Measurements from ENCODE around the gene HCFC1. TPM values are rescaled to one million over a fixed set of nuclear protein-coding genes. Genes with fewer than 3 reads are reported as not detected.

The HCFC1 gene
- total and polyA plus RNA-seq, 2 of the 8 experiments (the other 6 are each of a cell fraction or from before 2014, with no cell fraction given) = 24.9 to 117 TPM

- Histone ChIP-seq H3K14ac (ENCODE audit: insufficient read length) (no peak within 1 kb of the TSS), H3K79me1 (ENCODE audit: low read depth, low read length) (peaks cover 2% of the 10 kb centered on the region; the same call in 1 of the 2 replicates), H2BK15ac (ENCODE audit: low read length) (no peak within 1 kb of the TSS), H2BK20ac (ENCODE audit: low read length) (no peak within 1 kb of the TSS), H2BK5ac (ENCODE audit: low read depth, low read length) (peak within 1 kb of the TSS; percentile 99), H2AFZ (ENCODE audit: low read length) (no peak within 1 kb of the TSS), H2AK5ac (ENCODE audit: low read depth, low read length) (peak within 1 kb of the TSS; percentile 90; the same call in 1 of the 2 replicates), H3K9ac (replicated peaks in 1 of 4; ENCODE audit: extremely low read depth in 1 of 4, low read depth in 3 of 4, low read length in 3 of 4) (peak within 1 kb of the TSS; percentile 95 to 100 (median 99)), H3K36me3 (ENCODE audit: control insufficient read depth in 2 of 4, insufficient read depth in 4 of 4, low read length in 3 of 4) (no peaks in the 10 kb centered on the region), H3K4ac (replicated peaks; ENCODE audit: insufficient read length, low read depth, low read length) (peak within 1 kb of the TSS; percentile 98), H4K8ac (ENCODE audit: extremely low read depth, insufficient read depth, low read length) (peak within 1 kb of the TSS; percentile 100), H2BK12ac (ENCODE audit: low read depth, low read length) (peak within 1 kb of the TSS; percentile 99; the same call in 1 of the 2 replicates), H4K20me1 (replicated peaks in 1 of 2; ENCODE audit: control insufficient read depth in 1 of 2, insufficient read depth in 2 of 2, low read length in 2 of 2) (peaks cover 16 to 18% of the 10 kb centered on the region in 2 experiments), H3K79me2 (ENCODE audit: control insufficient read depth in 1 of 2, insufficient read depth in 2 of 2, low read length in 2 of 2) (peaks cover 24 to 32% of the 10 kb centered on the region in 2 experiments), H3K27ac (ENCODE audit: low read depth, low read length) (peak within 1 kb of the TSS; percentile 99), H3K23ac (ENCODE audit: insufficient read length) (no peak within 1 kb of the TSS), H3K4me1 (replicated peaks in 1 of 4; ENCODE audit: control insufficient read depth in 3 of 4, insufficient read depth in 4 of 4, low read length in 3 of 4) (peaks cover 3 to 16% (median 7%) of the 10 kb centered on the region in 4 experiments), H4K5ac (ENCODE audit: insufficient read length, low read depth, low read length) (peak within 1 kb of the TSS; percentile 98), H3K9me3 (ENCODE audit: insufficient read depth in 2 of 2, low read depth in 1 of 2, low read length in 1 of 2) (no peaks in the 10 kb centered on the region), H3K4me3 (ENCODE audit: extremely low read depth in 1 of 4, insufficient read depth in 2 of 4, low read depth in 3 of 4, low read length in 4 of 4) (peak within 1 kb of the TSS; percentile 92 to 99 (median 95)), H3K23me2 (ENCODE audit: low read depth, low read length) (peaks cover 8% of the 10 kb centered on the region; the same call in 1 of the 2 replicates), H4K91ac (replicated peaks; ENCODE audit: insufficient read length, low read length) (peak within 1 kb of the TSS; percentile 100), H3K56ac (replicated peaks; ENCODE audit: insufficient read length, low read depth, low read length) (peak within 1 kb of the TSS; percentile 97), H3K4me2 (ENCODE audit: insufficient read depth in 1 of 2, low read depth in 2 of 2, low read length in 2 of 2) (peak within 1 kb of the TSS; percentile 66 to 69), H2BK120ac (replicated peaks; ENCODE audit: low read depth, low read length) (peak within 1 kb of the TSS; percentile 54), H3K18ac (ENCODE audit: extremely low read depth, low read length) (peak within 1 kb of the TSS; percentile 96), H3K27me3 (replicated peaks in 1 of 4; ENCODE audit: control insufficient read depth in 3 of 4, extremely low read depth in 1 of 4, insufficient read depth in 3 of 4, low read length in 3 of 4) (no peaks in the 10 kb centered on the region)
- 1% methylated on average over 19 of the region's 103 CpGs; no CpG with 5 or more reads in 1 of the 2 experiments for WGBS, 2 experiments (ENCODE audit: extremely low coverage in 1 of 2, insufficient coverage in 1 of 2, insufficient read length in 1 of 2, insufficient replicate concordance in 2 of 2, low coverage in 1 of 2, low lambda C conversion rate in 2 of 2, missing lambda C conversion rate in 1 of 2)
- TF ChIP-seq POLR2A (IDR thresholded peaks at IDR 0.05; ENCODE audit: control extremely low read depth in 1 of 2, low read depth in 2 of 2, low read length in 2 of 2) (peak in 1 of 2 experiments; percentile 53; a peak in 1 of 3 replicates), EGR1 (IDR thresholded peaks at IDR 0.05; ENCODE audit: borderline replicate concordance, low read depth, low read length) (no peak), NRF1 (IDR thresholded peaks at IDR 0.05; ENCODE audit: low read depth, low read length) (peak; percentile 63), TBP (IDR thresholded peaks at IDR 0.05; ENCODE audit: low read depth, low read length) (0 out of 2 replicates have a peak, but pooled peaks have one; percentile 23), PHF8 (conservative IDR thresholded peaks at IDR 0.05; ENCODE audit: low read depth, low read length) (peak; percentile 38; the same call in 1 of the 2 replicates), MAX (IDR thresholded peaks at IDR 0.05) (peak; percentile 17; the same call in 1 of the 2 replicates), NANOG (IDR thresholded peaks at IDR 0.05; ENCODE audit: insufficient read depth, low read depth, low read length, poor library complexity, severe bottlenecking) (no peak), CREB1 (IDR thresholded peaks at IDR 0.05) (peak; percentile 78), POLR2AphosphoS5 (IDR thresholded peaks at IDR 0.05; ENCODE audit: low read depth, low read length) (peak; percentile 68)
- FAIRE-seq (no peak), DNase-seq (ENCODE audit: low read depth in 1 of 2, low spot score in 2 of 2) (peak in 1 of 2 experiments; percentile 83)
- ChIA-PET POLR2A (ENCODE audit: partially characterized antibody) (interaction anchor here (0.6 to 4.6 kb wide), 14 partner anchors 11 to 398 kb away, joined by 3 to 43 read pairs (median 4); partner anchors contain the start of gene ARHGAP4), CTCF (ENCODE audit: partially characterized antibody) (interaction anchor here (2.5 kb wide), 1 partner anchor 41 kb away, joined by 8 read pairs; no protein-coding TSS in a partner anchor)
These were observed 929 bp upstream of the HCFC1 start, which contains the start of gene TMEM187 for GRCh38 chrX:153972368-153973126. Gene TMEM187, plus strand, starts transcription at chrX:153972754. Its CDS starts 9,309 bp downstream, at chrX:153982063.
